Activated CD4-positive, alpha-beta T cell treated with anti-CD3 and anti-CD28 coated beads, Interleukin-2, amount 50 U/mL, for 4 hours (primary cell): ENCODE data around the gene PM20D1.
A peak's percentile ranks its signal among the peaks of the same experiment; 100 is the strongest.
"Not testable (repeated sequence)": the region's sequence is repeated elsewhere in the genome, so short reads cannot be mapped to it uniquely, and the experiment has no call there.

Source experiments
- DNase-seq, 2 experiments: peaks; one replicate each; pipeline ENCODE4 v3.0.0-alpha.2; 2020

PM20D1 gene, protein sequence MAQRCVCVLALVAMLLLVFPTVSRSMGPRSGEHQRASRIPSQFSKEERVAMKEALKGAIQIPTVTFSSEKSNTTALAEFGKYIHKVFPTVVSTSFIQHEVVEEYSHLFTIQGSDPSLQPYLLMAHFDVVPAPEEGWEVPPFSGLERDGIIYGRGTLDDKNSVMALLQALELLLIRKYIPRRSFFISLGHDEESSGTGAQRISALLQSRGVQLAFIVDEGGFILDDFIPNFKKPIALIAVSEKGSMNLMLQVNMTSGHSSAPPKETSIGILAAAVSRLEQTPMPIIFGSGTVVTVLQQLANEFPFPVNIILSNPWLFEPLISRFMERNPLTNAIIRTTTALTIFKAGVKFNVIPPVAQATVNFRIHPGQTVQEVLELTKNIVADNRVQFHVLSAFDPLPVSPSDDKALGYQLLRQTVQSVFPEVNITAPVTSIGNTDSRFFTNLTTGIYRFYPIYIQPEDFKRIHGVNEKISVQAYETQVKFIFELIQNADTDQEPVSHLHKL

DNA sequence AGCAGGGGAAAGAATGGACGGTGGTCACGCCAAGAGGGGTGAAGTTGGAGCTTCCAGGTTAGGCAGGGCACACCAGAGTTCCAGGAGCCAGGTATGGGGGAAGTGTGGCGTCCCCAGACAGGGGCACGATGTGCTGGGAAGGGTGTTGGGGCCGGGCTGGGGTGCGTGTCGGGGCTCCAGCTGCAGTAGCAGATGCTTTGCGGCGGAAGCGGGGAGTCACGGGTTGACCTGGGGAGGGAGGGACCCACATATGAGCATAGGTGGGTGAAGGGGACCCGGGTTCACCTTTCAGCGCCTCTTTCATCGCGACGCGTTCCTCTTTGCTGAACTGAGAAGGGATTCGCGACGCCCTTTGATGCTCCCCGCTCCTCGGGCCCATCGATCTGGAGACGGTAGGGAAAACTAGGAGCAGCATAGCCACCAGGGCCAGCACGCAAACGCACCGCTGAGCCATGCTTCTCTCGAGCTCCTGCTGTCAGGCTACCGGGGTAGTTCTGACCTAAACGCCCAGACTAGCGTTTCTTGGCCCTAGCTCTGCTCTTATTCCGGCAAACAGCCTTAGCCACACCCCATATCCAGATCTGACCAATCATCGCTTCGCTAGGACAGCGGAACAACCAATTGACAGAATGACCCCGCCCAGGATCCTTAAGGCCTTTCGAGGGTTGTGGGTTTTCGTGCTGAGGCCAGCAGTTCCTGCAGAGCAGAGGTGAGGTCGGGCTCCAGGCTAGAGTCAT is at the start of gene PM20D1:
Gene PM20D1, minus strand, starts transcription at position 514 of the 737 bp plus-strand sequence. Its CDS starts 60 bp downstream, at position 454.
- DNase-seq, result peak; percentile 68 to 73

DNA sequence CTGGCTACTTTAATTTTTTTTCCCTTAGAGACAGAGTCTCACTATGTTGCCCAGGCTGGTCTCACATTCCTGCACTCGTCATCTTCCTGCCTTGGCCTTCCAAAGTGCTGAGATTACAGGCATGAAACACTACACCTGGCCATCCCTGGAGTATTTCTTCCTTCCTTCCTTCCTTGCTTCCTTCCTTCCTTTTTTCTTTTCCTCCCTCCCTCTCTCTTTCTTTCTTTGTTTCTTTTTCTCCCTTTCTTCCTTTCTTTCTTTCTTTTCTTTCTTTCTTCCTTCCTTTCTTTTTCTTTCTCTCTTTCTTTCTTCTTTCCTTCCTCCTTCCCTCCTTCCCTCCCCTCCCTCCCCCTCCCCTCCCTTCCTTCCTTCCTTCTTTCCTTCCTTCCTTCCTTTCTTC is 46.4 kb upstream of the PM20D1 start:
- no peak for DNase-seq

DNA sequence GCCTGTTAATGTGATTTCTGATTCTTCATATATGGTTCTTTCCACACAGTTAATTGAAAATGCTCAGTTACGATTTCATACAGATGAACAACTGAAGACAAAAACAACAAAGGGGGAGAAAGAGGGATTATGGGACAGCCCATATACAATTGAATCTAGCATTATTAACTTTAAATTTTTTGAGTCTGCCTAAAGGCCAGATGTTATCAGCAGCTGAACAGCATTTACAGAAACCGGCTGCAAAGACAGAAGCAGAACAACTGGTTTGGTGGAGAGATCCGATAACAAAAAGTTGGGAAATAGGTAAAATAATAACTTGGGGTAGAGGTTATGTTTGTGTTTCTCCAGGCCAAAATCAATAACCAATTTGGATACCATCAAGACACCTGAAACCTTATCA is 44.2 kb upstream of the PM20D1 start:
- DNase-seq, result not testable (repeated sequence)

DNA sequence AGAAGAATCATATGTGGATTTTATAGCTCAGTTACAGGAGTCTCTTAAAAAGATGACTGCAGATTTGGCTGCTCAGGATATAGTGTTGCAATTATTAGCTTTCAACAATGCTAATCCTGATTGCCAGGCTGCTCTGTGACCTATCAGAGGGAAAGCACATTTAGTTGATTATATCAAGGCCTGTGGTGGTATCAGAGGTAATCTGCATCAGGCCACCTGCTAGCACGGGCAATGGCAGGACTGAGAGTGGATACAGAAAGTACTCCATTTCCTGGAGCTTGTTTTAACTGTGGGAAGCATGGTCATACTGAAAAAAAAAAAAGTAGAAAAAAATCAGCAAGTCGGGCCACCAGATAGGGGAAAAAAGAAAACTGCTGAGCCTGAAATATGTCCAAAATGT is 42.2 kb upstream of the PM20D1 start:
- DNase-seq, result not testable (repeated sequence)

DNA sequence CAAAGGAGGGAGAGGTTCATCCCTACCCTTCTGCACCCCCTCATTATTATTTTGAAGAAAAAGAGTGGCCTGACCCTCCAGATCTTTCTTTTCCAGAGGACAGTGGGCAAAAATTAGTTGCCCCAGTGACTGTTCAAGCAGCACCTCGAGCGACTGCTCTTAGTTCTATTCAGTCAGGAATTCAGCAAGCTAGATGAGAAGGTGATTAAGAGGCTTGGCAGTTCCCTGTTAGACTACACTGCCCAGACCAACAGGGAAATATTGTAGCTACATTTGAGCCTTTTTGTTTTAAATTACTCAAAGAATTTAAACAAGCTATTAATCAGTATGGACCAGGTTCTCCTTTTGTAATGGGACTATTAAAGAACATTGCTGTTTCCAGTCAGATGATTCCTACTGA is 41.5 kb upstream of the PM20D1 start:
- not testable (repeated sequence) for DNase-seq

DNA sequence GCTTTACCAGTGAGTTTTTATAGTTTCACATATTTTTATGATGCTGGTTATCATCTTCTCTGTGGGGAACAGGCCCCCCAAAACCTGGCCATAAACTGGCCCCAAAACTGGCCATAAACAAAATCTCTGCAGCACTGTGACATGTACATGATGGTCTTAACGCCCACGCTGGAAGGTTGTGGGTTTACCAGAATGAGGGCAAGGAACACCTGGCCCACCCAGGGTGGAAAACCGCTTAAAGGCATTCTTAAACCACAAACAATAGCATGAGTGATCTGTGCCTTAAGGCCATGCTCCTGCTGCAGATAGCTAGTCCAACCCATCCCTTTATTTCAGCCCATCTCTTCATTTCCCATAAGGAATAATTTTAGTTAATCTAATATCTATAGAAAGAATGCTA is 40.7 kb upstream of the PM20D1 start:
- not testable (repeated sequence) for DNase-seq

DNA sequence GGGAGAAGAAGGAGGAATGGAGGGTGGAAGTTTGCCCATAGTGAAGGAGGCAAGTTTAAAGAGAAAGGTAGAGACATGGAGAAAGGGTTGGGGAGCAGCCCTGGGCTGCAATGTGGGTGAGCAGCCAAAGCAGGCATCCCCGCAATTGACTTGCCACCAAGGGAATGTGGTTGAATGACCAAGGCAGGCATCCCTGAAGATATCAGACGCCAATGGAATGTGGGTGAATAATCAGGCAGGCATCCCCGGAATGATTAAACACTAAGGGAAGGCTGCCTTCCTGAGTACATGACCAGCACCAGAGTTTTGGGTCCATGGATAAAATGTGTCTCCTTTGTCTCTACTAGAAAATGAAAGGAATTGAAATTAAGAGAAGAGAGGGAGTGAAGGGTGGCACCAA is 39.8 kb upstream of the PM20D1 start:
- DNase-seq, result not testable (repeated sequence)

DNA sequence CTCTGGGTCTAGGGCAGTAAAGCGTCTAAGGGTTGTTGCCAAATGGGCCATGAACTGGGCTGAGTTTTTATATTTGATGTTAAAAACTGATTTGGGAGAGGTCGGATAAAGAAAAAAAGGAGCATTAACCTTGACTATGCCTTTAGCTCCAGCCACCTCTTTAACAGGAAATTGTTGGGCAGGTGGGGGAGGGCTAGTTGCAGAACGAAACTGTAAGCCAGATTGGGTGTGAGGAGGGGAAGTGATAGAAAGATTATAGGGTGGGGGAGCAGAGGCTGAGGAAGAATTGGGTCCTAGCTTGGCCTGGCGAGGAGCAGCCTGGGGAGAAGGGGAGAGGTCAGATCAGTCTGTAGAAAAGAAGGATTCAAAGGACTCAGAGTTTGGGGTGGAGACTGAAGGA is 39.1 kb upstream of the PM20D1 start:
- DNase-seq, result not testable (repeated sequence)

DNA sequence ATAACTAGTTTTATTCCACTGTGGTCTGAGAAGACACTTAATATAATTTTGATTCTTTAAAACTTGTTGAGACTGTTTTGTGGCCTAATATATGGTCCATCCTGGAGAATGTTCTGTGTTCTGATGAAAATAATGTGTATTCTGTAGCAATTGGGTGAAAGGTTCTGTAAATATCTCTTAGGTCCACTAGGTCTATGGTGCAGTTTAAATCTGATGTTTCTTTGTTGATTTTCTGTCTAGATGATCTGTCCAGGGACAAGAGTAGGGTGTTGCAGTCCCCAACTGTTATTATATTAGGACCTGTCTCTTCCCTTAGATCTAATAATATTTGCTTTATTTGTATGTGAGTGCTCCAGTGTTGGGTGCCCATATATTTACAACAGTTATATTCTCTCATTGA is 33.9 kb upstream of the PM20D1 start:
- DNase-seq, result no peak

DNA sequence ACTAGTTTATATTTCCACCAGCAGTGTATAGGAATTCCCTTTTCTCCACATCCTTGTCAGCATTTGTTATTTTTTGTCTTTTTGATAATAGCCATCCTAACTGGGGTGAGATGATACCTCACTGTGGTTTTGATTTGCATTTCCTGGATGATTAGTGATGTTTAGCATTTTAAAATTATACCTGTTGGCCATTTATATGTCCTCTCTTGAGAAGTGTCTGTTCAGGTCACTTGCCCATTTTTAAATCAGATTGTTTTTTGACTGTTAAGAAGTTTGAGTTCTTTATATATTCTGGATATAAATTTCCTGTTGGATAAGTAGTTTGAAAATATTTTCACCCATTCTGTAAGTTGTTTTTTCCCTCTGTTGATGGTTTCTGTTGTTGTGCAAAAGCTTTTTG is 31.0 kb upstream of the PM20D1 start:
- no peak for DNase-seq

DNA sequence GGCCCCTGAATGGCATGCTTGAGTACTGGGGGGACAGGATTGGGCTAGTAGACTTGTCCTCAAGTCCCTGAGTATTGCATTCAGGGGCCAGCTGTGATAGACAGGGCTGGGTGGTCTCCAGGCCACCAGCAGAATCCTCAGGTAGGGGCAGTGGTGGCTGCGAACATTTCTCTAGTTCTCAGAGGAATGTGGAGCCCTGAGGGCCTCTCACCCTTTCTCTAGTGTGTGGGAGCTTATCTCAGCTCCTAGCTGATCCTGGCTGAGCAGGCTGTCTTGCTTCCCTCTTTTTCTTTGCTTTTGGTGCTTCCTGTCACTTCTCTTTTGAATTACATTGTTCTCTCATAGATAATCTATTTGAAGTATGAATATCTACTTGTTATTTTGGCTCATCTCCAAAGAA is 30.0 kb upstream of the PM20D1 start:
- DNase-seq, result no peak

DNA sequence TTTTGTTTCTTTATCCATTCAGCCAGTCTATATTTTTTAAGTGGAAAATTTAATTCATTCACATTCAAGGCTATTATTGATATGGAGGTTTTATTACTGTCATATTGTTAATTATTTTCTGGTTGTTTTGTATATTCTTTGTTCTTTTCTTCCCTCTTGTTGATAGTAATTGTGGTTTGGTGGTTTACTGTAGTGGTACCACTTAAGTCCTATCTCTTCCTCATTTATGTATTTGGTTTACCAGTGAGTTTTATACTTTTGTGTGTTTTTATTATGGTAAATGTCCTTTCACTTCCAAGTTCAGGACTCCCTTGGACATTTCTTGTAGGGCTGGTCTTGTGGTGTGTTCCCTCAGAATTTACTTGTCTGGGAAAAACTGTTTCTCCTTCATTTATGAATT is 28.1 kb upstream of the PM20D1 start:
- DNase-seq, result no peak

DNA sequence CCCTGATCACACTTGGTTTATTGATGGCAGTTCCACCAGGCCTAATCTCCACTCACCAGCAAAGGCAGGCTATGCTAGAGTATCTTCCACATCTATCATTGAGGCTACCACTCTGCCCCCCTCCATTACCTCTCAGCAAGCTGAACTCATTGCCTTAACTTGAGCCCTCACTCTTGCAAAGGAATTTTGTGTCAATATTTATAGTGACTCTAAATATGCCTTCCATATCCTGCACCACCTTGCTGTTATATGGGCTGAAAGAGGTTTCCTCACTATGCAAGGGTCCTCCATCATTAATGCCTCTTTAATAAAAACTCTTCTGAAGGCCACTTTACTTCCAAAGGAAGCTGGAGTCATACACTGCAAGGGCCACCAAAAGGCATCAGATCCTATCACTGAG is 23.2 kb upstream of the PM20D1 start:
- not testable (repeated sequence) for DNase-seq

DNA sequence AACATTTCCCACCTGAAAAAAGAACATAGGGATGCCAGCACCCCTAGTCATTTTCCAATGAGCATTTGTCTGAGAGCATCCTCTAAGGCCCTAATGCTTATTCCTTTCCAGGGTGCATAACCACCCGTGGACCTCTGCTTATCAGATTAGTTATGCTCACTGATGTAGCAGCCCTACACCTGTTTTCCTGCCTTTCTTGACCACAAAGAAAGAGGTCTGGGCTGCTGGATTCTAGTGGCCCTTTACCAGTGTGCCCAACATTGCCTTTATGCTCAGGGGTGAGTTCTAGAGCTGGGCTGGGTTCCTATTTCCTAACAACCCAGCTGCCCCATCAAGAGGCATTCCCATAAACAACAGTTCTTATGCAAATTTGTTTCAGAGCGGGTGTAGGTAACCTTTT is 20.3 kb upstream of the PM20D1 start:
- DNase-seq, result no peak

DNA sequence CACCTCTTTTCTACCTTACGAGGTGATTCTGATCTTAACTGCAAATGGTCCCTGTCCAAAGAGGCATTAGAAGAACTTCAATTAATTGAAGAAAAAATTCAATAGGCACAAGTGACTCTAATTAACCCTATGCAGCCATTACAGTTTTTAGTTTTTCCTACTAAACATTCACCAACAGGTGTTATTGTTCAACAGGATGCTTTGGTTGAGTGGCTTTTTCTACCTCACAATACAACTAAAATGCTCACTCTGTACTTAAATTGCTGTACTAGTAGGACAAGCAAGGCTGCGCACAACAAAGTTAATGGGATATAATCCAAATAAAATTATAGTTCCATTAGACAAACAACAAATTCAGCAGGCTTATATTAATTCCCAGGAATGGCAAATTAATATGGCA is 11.6 kb upstream of the PM20D1 start:
- no peak for DNase-seq

DNA sequence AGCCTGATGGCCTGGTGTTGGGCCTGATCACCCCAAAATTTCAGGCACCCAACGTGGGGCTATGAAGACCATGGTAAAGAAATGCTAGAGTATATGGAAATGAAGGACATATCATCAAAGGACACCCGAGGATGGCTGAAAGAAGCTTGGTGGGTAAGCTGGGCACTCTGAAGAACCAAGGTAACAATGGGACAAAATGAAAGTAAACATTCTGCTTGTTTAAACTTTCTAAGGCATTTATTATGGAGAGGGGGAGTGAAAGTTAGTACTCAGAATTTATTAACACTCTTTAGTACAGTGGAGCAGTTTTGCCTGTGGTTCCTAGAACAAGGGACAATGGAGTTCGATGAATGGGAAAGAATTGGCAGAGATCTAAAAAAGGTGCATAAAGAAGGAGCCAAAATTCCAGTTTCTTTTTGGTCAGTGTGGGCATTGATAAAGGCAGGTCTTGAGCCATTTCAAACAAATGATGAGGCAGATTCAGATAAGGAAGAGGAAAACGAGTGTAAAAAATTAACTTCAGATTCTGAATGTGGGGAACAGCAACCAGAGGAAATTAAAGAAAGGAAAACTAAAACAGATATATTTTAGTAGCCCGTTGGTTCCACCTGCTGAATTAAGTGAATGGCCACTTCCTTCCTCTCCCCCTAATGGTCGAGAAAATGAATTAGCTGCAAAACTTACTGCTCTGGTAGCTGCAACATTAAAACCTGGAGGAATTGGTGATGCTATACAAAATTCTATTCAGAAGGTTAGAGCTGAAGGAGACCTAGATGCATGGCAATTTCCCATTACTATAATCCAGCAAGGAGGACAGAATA is 8.4 kb upstream of the PM20D1 start:
- DNase-seq, result no peak

DNA sequence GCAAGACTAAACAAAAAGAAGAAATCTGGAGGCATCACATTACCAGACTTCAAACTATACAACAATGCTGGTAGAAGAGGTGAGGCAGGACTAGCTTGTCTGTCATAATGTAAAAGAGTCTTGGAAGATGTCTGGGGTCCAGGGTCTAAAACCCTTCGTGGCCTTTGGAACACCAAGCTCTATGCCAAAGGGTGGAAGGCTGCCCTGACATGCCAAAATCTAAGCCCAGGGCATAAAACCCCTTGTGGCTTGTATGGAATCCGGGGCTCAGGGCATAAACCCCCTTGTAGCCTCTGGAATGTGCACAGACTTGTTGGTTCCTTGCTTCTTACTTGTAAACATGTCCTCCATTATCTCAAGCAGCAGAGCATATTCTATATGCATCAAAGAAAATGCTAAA is 7.6 kb upstream of the PM20D1 start:
- DNase-seq, result not testable (repeated sequence)

DNA sequence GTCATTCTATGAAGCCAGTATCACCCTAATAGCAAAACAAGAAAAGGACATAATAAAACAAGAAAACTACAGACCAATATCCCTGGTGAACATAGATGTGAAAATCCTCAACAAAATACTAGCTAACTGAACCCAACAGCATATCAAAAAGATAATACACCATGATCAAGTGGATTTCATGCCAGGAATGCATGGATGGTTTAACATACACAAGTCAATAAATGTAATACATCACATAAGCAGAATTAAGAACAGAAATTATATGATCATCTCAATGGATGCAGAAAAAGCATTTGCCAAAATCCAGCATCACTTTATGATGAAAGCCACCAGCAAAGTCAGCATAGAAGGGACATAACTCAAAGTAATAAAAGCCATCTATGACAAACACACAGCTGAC is 6.5 kb upstream of the PM20D1 start:
- no peak for DNase-seq

DNA sequence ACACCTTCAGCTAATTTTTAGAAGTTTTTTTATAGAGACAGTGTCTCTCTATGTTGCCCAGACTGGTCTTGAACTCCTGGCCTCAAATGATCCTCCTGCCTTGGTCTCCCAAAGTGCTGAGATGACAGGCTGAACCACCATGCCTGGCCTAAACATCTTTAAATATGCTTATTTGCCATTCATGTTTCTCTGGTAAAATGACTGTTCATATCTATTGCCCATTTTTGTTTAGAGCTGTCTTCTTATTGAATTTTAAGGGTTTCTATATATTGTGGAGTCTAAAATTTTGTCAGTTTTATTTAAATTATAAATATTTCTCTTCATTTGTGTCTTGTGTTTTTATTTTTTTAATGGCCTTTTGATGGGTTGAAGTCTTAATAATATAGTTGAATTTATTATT is 3.0 kb upstream of the PM20D1 start:
- DNase-seq, result no peak

DNA sequence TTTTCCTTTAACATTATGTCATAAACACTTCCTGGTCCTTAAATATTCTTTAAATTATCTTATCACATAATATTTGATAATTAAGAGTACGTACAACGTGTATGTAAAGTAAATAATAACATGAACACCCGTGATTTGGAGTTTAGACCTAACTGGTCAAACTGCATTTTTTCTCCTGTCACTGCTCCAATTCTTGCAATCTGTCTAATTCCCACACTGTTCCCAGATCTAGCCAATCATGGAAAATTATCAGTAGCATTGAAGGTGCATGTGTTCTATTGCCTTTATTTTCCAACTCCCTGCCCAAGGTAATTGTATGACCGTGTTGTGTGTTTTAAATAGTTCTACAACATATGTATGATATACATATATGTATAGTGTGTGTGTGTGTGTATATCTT is 2.1 kb upstream of the PM20D1 start:
- DNase-seq, result no peak

DNA sequence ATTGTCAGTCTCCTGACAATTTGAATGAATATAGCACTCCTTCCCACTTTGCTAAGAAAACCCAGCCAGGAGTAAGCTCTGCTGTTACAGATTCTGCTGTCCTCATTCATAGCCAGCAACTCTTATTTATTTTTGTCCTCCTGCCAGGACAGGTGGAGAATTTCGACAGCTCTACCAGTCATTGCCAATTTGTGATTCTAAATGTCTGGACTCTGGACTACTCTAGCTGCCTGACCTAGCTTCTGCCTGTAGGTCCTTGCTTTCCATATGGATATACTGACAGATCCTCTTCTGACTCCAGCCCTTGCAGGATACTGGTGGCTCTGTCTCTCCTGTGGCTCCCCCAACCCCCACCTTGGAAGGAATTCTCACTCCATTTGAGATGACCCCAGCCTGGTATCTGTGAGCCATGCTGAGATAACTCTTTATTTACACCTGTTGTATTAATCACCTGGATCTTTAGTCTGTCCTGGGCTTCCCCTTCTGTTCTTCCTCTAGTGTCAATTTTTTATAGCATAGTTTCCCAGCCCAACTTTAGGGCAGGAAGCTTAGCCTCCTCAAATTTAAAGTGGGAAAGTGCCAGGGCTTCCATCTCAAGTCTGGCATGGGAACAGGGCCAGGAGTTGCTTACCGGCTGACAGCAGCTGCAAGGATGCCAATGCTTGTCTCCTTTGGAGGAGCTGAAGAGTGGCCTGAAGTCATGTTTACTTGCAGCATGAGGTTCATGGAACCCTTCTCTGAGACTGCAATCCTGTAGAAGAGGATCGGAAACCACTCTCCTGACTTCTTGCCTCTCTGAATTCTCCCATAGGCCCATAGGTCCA is 6.7 kb downstream of the PM20D1 start:
- DNase-seq, result no peak

DNA sequence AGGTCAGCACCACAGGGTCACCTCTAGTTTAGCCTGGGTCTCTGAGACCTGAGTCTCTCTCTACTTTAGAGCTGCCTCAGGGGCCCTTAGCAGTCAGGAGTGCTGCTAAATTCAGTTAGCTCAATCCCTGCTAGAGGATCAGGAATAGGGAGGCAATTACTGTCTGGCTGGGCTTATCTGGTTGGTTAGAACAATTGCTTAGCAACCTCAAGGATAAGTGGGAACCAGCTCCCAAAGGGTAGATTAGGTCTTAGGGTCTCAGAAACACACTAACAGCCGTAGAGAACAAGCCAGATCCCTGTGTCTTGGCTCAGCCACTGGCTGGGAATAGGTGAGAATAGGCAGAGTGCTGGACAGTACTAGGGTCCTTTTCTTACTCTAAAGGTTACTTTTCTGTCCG is 7.7 kb downstream of the PM20D1 start:
- no peak for DNase-seq
